GM10248 (cell line): ENCODE results near the gene CATSPERD.

Source experiments
- CTCF ChIA-PET: fragments of 300-600 bp; sonication (Branson Sonifier 250); formaldehyde crosslinking; extraction: SDS; loops from one replicate; lab custom pipeline; 2021; ENCODE audit warnings: antibody characterized with exemption; lab: Yijun Ruan, JAX
- POLR2A ChIA-PET: fragments of 350-650 bp; sonication (Branson Sonifier 250); formaldehyde crosslinking; extraction: SDS; loops from one replicate; lab custom pipeline; 2020; ENCODE audit warnings: antibody characterized with exemption; lab: Yijun Ruan, JAX
- DNase-seq: peaks from one replicate; pipeline ENCODE4 v3.0.0; 2012; ENCODE audit errors: extremely low spot score
- CTCF ChIP-seq: IDR thresholded peaks from 2 replicates; pipeline ENCODE4 v1.5.1; 2012; ENCODE audit warnings: mild to moderate bottlenecking, low read depth; ENCODE audit errors: extremely low read depth, missing control alignments, control extremely low read depth

The CATSPERD gene

GRCh38 chr19:5719961-5720790, at the start of gene CATSPERD, which contains the start of gene LONP1:
CATSPERD (plus strand) TSS chr19:5720637; CDS start chr19:5720738, 101 bp downstream.
LONP1 (minus strand) TSS chr19:5720146; CDS start chr19:5720132, 14 bp downstream.
- ChIA-PET CTCF (interaction anchor here (0.7 to 6.5 kb wide), 10 partner anchors 8 to 302 kb away, joined by 3 to 79 read pairs (median 4); partner anchors contain the start of genes PRR22 and RPL36), POLR2A (interaction anchor here (0.6 to 1.7 kb wide), 10 partner anchors 12 to 1803 kb away, joined by 3 to 9 read pairs (median 4); partner anchors contain the start of genes NDUFA11 and VMAC)
- TF ChIP-seq CTCF, result peak; percentile 93
- DNase-seq, result peak; percentile 100

GRCh38 chr19:5671600-5671999, 48.8 kb upstream of the CATSPERD start:
- ChIA-PET POLR2A (interaction anchor here (0.6 kb wide), 1 partner anchor 48 kb away, joined by 4 read pairs; no protein-coding TSS in a partner anchor), CTCF (interaction anchor here (1.1 to 2.5 kb wide), 3 partner anchors 9 to 18 kb away, joined by 3 to 8 read pairs (median 6); partner anchors contain the start of gene RPL36)
- no peak for TF ChIP-seq CTCF
- no peak for DNase-seq

- CTCF ChIA-PET, result interaction anchor here (1.5 kb wide), 1 partner anchor 14 kb away, joined by 6 read pairs; no protein-coding TSS in a partner anchor
- no peak for DNase-seq
- no peak for TF ChIP-seq CTCF
- POLR2A ChIA-PET, result no interaction called here
These were observed 47.6 kb upstream of the CATSPERD start for GRCh38 chr19:5672708-5673459.

GRCh38 chr19:5673752-5674151, 46.7 kb upstream of the CATSPERD start:
- CTCF ChIA-PET, result no interaction called here
- POLR2A ChIA-PET, result no interaction called here
- TF ChIP-seq CTCF, result no peak
- DNase-seq, result no peak

- CTCF ChIA-PET, result interaction anchor here (5.5 kb wide), 1 partner anchor 14 kb away, joined by 32 read pairs; the partner anchor contains the start of gene RPL36
- no peak for DNase-seq
- POLR2A ChIA-PET, result no interaction called here
- no peak for TF ChIP-seq CTCF
These were observed 45.7 kb upstream of the CATSPERD start for GRCh38 chr19:5674714-5675113.
